Measurements from ENCODE around the gene FBXO15.

FBXO15 gene

DNA sequence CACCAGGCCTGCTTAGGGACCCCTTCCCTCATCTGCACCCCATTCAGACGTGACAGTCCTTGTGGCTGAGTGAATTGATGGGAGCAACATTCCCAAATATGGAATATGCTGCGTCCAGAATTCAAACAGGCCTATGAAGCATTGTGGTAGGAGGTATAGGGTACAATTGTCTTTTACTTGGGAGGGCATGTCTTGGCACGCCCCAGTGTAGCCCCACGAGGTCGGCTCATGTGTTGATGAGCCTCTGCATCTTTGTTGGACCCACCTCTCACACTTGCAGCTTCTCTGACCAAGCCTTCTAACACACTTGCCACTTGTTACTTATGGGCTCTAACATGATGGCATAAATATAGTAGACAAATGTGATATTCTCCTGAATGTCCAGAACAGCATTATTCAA, 2.2 kb upstream of the FBXO15 start:
- Histone ChIP-seq H3K27me3 (ENCODE audit: control insufficient read depth, insufficient read depth, low read length) (no peaks in the 10 kb centered on the region), H3K4me1 (ENCODE audit: control insufficient read depth, insufficient read depth, low read length) (peaks cover 13% of the 10 kb centered on the region), H3K9ac (ENCODE audit: low read length) (no peak overlapping the region), H3K27ac (ENCODE audit: low read depth, low read length) (no peak overlapping the region), H3K36me3 (ENCODE audit: control insufficient read depth, insufficient read depth, low read length) (no peaks in the 10 kb centered on the region), H3K4me3 (ENCODE audit: low read length) (peak overlapping the region; percentile 26)

DNA sequence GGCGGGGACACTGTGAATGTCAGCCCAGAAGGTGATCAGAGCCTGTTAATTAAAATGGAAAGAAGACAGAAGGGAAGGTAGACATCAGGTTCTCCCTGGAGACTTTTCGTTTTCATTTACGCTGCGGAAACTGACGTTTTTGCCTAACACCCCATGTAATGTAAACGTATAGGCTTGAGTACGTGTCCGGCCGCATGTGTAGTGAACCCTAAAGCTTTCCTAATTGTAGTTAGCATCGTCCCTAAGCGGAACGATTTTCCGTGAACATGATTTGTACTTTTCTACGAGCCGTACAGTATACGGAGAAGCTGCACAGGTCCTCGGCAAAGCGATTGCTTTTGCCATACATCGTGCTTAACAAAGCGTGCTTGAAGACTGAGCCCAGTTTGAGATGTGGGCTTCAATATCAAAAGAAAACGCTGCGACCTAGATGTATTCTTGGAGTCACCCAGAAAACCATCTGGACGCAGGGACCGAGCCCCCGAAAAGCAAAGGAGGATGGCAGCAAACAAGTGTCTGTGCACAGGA, 973 bp upstream of the FBXO15 start:
- Histone ChIP-seq H3K4me3 (ENCODE audit: low read length) (peak overlapping the region; percentile 98), H3K36me3 (ENCODE audit: control insufficient read depth, insufficient read depth, low read length) (no peaks in the 10 kb centered on the region), H3K4me1 (ENCODE audit: control insufficient read depth, insufficient read depth, low read length) (peaks cover 13% of the 10 kb centered on the region), H3K9ac (ENCODE audit: low read length) (peak overlapping the region; percentile 76), H3K27ac (ENCODE audit: low read depth, low read length) (peak overlapping the region; percentile 81), H3K27me3 (ENCODE audit: control insufficient read depth, insufficient read depth, low read length) (no peaks in the 10 kb centered on the region)

DNA sequence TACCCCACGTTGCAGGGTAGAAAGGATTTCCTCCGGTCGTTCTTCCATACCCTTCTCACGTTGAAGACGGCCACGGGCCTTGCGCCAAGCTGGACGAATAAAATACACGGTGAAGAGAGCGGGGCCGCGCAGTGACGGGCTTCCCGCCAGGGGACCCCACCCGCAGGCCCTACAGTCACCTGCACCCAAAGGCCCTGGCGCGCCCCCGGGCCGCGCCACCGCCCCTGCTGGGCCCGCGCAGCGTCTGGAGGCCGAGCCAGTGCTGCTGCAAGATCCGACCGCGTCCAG, 199 bp downstream of the FBXO15 start:
- Histone ChIP-seq H3K4me1 (ENCODE audit: control insufficient read depth, insufficient read depth, low read length) (peaks cover 13% of the 10 kb centered on the region), H3K27ac (ENCODE audit: low read depth, low read length) (peak overlapping the region; percentile 96), H3K9ac (ENCODE audit: low read length) (no peak overlapping the region), H3K27me3 (ENCODE audit: control insufficient read depth, insufficient read depth, low read length) (no peaks in the 10 kb centered on the region), H3K36me3 (ENCODE audit: control insufficient read depth, insufficient read depth, low read length) (no peaks in the 10 kb centered on the region), H3K4me3 (ENCODE audit: low read length) (peak overlapping the region; percentile 98)

DNA sequence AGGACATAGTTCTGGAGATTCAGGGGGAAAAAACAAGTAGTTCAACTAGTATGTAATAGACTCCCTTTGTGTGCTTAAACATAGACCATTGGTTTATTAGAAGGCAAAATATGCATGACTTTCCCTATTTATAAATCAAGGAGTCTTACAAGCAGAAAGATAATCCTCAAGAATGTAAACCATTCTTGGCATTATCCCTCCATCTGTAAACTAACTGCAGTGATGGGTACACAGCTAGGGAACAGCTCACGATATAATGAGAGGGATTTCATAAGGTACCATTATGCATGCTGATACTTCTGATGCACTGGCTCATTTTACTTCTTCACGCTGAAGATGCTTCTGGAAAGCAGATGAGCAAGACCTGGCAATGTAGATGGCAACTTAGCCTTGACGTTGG, 878 bp downstream of the FBXO15 start:
- Histone ChIP-seq H3K4me3 (ENCODE audit: low read length) (peak overlapping the region; percentile 98), H3K36me3 (ENCODE audit: control insufficient read depth, insufficient read depth, low read length) (no peaks in the 10 kb centered on the region), H3K27ac (ENCODE audit: low read depth, low read length) (no peak overlapping the region), H3K4me1 (ENCODE audit: control insufficient read depth, insufficient read depth, low read length) (peaks cover 13% of the 10 kb centered on the region), H3K9ac (ENCODE audit: low read length) (no peak overlapping the region), H3K27me3 (ENCODE audit: control insufficient read depth, insufficient read depth, low read length) (no peaks in the 10 kb centered on the region)

DNA sequence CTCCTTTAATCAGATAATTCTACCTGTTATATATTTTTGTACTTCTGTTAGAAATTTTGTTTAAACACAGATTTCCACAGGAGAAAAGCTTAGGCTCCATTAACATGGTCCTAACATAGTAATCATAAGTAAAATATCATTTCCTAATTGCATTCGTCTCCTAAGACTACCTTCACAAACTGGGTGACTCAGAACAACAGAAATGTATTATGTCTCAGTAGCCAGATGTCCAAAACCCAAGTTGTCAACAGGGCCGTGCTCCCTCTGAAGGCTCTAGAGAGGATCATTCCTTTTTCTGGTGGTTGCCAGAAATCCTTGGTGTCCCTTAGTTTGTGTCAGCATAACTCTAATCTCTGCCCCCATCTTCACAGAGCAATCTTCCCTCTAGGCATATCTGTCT, 5.4 kb downstream of the FBXO15 start:
- H3K4me3 ChIP-seq (ENCODE audit: low read length) = no peak overlapping the region
- no peak overlapping the region for H3K27ac ChIP-seq (ENCODE audit: low read depth, low read length)

DNA sequence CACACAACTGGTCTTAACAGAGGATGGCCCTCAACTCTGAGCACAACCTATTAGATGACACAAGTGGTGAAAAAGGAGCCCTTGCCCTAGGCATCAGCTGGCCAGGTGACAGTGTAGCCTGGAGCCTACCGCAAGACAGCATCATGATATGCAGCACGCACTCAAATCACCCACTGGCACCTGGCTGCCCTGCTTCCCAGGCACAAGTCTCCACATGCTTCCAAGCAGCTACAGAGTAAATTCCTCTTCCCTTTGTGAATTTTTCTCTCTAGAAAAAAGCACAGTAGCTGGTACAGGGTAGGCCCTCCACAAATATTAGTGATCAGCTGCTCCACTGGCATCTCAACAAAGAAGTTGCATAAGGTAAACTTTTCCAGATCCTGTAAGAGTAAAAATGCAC, 6.0 kb downstream of the FBXO15 start:
- Histone ChIP-seq H3K27ac (ENCODE audit: low read depth, low read length) (no peak overlapping the region), H3K4me3 (ENCODE audit: low read length) (no peak overlapping the region)

More for the DNA sequence above, 5.4 kb downstream of the FBXO15 start:
- peaks cover 3% of the 10 kb centered on the region for H3K4me1 ChIP-seq (ENCODE audit: control insufficient read depth, insufficient read depth, low read length)
- no peaks in the 10 kb centered on the region for H3K36me3 ChIP-seq (ENCODE audit: control insufficient read depth, insufficient read depth, low read length)
- H3K27me3 ChIP-seq (ENCODE audit: control insufficient read depth, insufficient read depth, low read length) = no peaks in the 10 kb centered on the region
- H3K9ac ChIP-seq (ENCODE audit: low read length) = no peak overlapping the region

DNA sequence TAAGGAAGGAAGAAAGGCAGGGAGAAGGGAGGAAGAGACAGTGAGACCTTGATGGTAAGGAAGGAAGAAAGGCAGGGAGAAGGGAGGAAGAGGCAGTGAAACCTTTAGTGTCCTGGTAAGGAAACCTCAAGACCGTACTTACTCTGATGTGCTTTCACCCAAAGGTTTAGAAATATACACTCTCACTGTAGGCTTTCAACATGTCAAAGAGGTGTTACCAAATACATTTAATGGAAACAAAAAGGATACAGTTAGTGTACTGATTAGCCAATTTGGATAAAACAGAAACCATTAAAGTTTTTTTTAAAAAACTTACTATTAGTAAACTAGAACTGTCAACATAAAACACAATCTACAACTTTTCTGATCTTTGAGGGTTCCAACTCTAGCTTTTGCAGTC, 7.1 kb downstream of the FBXO15 start:
- no peak overlapping the region for H3K27ac ChIP-seq (ENCODE audit: low read depth, low read length)
- H3K36me3 ChIP-seq (ENCODE audit: control insufficient read depth, insufficient read depth, low read length) = no peaks in the 10 kb centered on the region
- no peak overlapping the region for H3K4me3 ChIP-seq (ENCODE audit: low read length)
- H3K4me1 ChIP-seq (ENCODE audit: control insufficient read depth, insufficient read depth, low read length) = no peaks in the 10 kb centered on the region
- no peak overlapping the region for H3K9ac ChIP-seq (ENCODE audit: low read length)
- no peaks in the 10 kb centered on the region for H3K27me3 ChIP-seq (ENCODE audit: control insufficient read depth, insufficient read depth, low read length)

More for the DNA sequence above, 6.0 kb downstream of the FBXO15 start:
- Histone ChIP-seq H3K9ac (ENCODE audit: low read length) (no peak overlapping the region), H3K27me3 (ENCODE audit: control insufficient read depth, insufficient read depth, low read length) (no peaks in the 10 kb centered on the region), H3K36me3 (ENCODE audit: control insufficient read depth, insufficient read depth, low read length) (no peaks in the 10 kb centered on the region), H3K4me1 (ENCODE audit: control insufficient read depth, insufficient read depth, low read length) (no peaks in the 10 kb centered on the region)

DNA sequence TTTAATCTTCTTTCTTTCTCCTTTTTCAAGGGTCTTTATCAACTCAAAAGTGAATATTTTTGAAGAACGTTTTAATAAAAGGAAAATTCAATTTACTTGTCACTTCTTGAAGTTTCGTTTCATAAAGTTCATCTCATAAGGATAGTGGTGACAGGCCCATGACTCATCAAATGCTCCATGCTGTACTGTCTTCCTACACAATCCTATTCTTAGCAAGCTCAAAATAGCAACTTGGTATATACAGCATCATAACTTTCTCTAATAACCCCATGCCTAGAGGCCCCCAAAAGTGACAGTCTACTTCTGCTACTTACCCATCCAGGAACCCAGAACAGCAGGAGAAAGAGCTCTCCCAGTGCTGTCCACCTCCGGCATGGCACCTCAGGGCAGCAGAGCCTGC, 7.7 kb downstream of the FBXO15 start:
- H3K4me3 ChIP-seq (ENCODE audit: low read length) = no peak overlapping the region
- H3K27me3 ChIP-seq (ENCODE audit: control insufficient read depth, insufficient read depth, low read length) = no peaks in the 10 kb centered on the region
- H3K4me1 ChIP-seq (ENCODE audit: control insufficient read depth, insufficient read depth, low read length) = no peaks in the 10 kb centered on the region
- H3K27ac ChIP-seq (ENCODE audit: low read depth, low read length) = no peak overlapping the region
- no peaks in the 10 kb centered on the region for H3K36me3 ChIP-seq (ENCODE audit: control insufficient read depth, insufficient read depth, low read length)
- H3K9ac ChIP-seq (ENCODE audit: low read length) = no peak overlapping the region

DNA sequence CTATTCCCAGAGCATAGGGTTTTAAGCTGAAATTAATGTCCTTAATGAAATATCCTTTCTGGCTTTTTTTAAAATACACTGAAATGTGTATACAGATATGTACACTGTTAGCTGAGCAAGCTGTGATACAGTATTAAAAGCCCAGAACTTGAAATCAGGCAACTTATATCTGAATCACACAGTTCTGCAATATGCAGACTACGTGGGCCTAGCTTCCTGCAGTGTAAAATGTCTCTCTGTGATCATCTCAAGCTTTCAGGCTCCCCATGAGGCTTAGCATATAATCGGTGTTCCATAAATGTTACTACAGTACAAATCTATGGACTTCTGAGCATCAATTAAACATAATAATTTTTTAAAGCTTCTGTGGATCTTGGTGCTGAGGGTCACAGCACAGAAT, 8.2 kb downstream of the FBXO15 start:
- Histone ChIP-seq H3K4me1 (ENCODE audit: control insufficient read depth, insufficient read depth, low read length) (no peaks in the 10 kb centered on the region), H3K9ac (ENCODE audit: low read length) (no peak overlapping the region), H3K27ac (ENCODE audit: low read depth, low read length) (no peak overlapping the region), H3K4me3 (ENCODE audit: low read length) (no peak overlapping the region), H3K27me3 (ENCODE audit: control insufficient read depth, insufficient read depth, low read length) (no peaks in the 10 kb centered on the region), H3K36me3 (ENCODE audit: control insufficient read depth, insufficient read depth, low read length) (no peaks in the 10 kb centered on the region)

DNA sequence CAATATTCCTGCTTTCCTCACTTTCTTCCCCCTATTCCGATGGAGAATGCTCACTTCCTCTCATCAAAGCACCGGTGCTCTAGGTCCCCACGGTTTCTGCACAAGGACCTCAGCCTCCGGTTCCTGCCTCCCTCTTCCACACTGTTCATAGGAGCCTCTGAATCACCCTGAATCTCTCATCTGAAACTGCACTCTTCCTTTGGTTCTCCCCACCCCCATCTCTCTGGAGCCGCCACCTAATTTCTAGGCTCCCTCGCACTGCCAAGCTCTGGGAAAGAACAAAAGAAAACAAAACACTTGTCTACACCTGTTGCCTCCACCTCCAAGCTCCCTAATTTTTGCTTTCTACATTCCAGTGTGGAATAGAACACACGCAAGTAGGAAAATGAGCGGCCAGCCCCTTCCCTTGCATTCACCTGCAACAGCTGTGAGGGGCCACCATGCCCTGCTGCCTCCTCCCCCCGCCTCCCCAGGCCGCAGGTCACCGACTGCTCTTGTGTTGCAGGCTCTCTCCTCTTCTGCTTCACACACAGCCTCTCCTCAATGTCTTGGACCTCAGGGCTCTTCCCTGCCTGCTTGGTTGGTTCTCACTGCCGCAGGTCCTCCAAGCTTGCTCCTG, 9.6 kb downstream of the FBXO15 start:
- H3K4me3 ChIP-seq (ENCODE audit: low read length) = no peak overlapping the region
- no peak overlapping the region for H3K27ac ChIP-seq (ENCODE audit: low read depth, low read length)
- H3K27me3 ChIP-seq (ENCODE audit: control insufficient read depth, insufficient read depth, low read length) = no peaks in the 10 kb centered on the region
- no peaks in the 10 kb centered on the region for H3K4me1 ChIP-seq (ENCODE audit: control insufficient read depth, insufficient read depth, low read length)
- no peak overlapping the region for H3K9ac ChIP-seq (ENCODE audit: low read length)
- H3K36me3 ChIP-seq (ENCODE audit: control insufficient read depth, insufficient read depth, low read length) = no peaks in the 10 kb centered on the region

DNA sequence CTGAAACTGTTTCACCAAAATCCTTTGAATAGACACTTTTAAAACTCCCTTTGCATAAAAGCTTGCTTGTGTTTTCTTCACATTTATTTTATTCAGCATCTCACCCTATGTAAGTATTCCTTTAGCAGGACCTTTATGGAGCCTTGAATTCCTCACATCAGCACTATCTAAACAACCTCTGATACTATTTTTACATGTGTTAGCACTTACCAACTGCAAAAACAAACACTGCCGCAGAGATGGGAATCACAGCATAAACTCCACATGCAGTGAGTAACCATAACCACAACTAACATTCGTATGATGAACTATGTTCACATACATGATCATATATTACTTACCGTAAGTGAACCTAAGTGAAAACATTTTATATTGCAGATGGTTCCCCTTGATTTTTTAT, 15.4 kb downstream of the FBXO15 start:
- Histone ChIP-seq H3K4me1 (ENCODE audit: control insufficient read depth, insufficient read depth, low read length) (no peaks in the 10 kb centered on the region), H3K27ac (ENCODE audit: low read depth, low read length) (no peak overlapping the region), H3K36me3 (ENCODE audit: control insufficient read depth, insufficient read depth, low read length) (no peaks in the 10 kb centered on the region), H3K9ac (ENCODE audit: low read length) (no peak overlapping the region), H3K4me3 (ENCODE audit: low read length) (no peak overlapping the region), H3K27me3 (ENCODE audit: control insufficient read depth, insufficient read depth, low read length) (no peaks in the 10 kb centered on the region)

DNA sequence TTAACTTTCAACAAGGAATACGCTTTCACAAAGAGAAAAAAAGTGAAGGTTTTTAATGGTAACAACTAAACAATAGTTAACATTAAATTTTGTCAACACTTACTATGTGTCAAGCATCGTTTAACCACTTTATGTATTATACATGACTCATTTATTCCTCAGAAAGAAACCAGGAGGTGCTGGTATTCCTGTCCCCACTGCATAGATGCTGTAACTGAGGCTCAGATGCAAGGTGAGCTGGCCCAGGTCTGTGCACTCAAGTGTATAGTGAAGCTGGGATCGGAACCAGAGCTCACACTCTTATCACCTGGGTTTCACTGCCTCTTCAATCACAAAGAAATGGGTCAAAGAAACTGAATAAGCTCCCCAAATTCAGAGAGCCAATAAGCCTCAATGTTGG, 16.5 kb downstream of the FBXO15 start:
- H3K9ac ChIP-seq (ENCODE audit: low read length) = no peak overlapping the region

DNA sequence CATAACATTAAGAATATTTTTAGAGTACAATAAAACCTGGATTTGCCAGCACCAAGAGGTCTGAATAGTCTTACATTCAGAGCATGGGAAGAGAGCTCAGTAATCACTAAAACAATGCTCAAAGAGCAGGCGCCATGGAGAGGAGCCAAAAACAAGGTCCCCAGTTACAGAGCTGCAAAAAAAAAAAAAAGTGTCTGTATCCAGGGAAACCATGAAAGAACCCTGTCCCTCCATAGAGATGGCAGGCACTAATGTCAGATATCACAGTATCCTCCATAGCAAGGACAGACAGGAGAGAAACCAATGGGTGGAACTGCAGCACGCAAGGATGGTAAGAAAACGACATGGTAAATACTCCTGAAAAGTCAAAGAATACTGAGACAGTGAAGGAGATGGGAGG, 19.5 kb downstream of the FBXO15 start:
- Histone ChIP-seq H3K9ac (ENCODE audit: low read length) (no peak overlapping the region), H3K36me3 (ENCODE audit: control insufficient read depth, insufficient read depth, low read length) (no peaks in the 10 kb centered on the region), H3K27ac (ENCODE audit: low read depth, low read length) (no peak overlapping the region), H3K4me1 (ENCODE audit: control insufficient read depth, insufficient read depth, low read length) (no peaks in the 10 kb centered on the region), H3K27me3 (ENCODE audit: control insufficient read depth, insufficient read depth, low read length) (no peaks in the 10 kb centered on the region), H3K4me3 (ENCODE audit: low read length) (no peak overlapping the region)

More for the DNA sequence above, 16.5 kb downstream of the FBXO15 start:
- H3K27me3 ChIP-seq (ENCODE audit: control insufficient read depth, insufficient read depth, low read length) = no peaks in the 10 kb centered on the region
- H3K4me3 ChIP-seq (ENCODE audit: low read length) = no peak overlapping the region
- no peaks in the 10 kb centered on the region for H3K4me1 ChIP-seq (ENCODE audit: control insufficient read depth, insufficient read depth, low read length)
- no peaks in the 10 kb centered on the region for H3K36me3 ChIP-seq (ENCODE audit: control insufficient read depth, insufficient read depth, low read length)
- no peak overlapping the region for H3K27ac ChIP-seq (ENCODE audit: low read depth, low read length)
